H1 (cell line): ENCODE results near the gene GTF2F1. TPM values are rescaled to one million over a fixed set of nuclear protein-coding genes. Genes with fewer than 3 reads are reported as not detected.

Experiments used
- CTCF ChIA-PET: fragments of 300-600 bp; sonication (Branson Sonifier 250); formaldehyde crosslinking; loops from one replicate; lab custom pipeline; 2021; ENCODE audit not compliant: partially characterized antibody; lab: Charles Lee
- POLR2A ChIA-PET: fragments of 300-600 bp; sonication (Branson Sonifier 250); formaldehyde crosslinking; loops from one replicate; lab custom pipeline; 2021; ENCODE audit warnings: inconsistent platforms; ENCODE audit not compliant: partially characterized antibody; lab: Charles Lee
- DNase-seq, 2 experiments: peaks; one replicate each; pipeline versions ENCODE4 v3.0.0 to v3.0.0-alpha.2; 2010 to 2022; ENCODE audit warnings: low spot score in 2 of 2, low read depth in 1 of 2, mixed read lengths in 1 of 2
- FAIRE-seq: peaks from 2 replicates; lab custom pipeline; 2011; peaks lifted over from hg19 to GRCh38; lab: Jason Lieb, UNC
- H2AFZ ChIP-seq: 2 replicates; pipeline ENCODE4 v1.8.1; 2012; ENCODE audit warnings: low read length, inconsistent platforms
- H2AK5ac ChIP-seq: 2 replicates; pipeline ENCODE4 v1.6.1; 2013; ENCODE audit warnings: low read depth, low read length
- H2BK120ac ChIP-seq: replicated peaks from 2 replicates; pipeline ENCODE3; 2013; ENCODE audit warnings: low read depth, low read length, inconsistent platforms
- H2BK12ac ChIP-seq: 2 replicates; pipeline ENCODE4 v1.6.1; 2013; ENCODE audit warnings: low read depth, low read length
- H2BK15ac ChIP-seq: 2 replicates; pipeline ENCODE4 v1.6.1; 2013; ENCODE audit warnings: low read length
- H2BK20ac ChIP-seq: 2 replicates; pipeline ENCODE4 v1.6.1; 2013; ENCODE audit warnings: low read length
- H2BK5ac ChIP-seq: 2 replicates; pipeline ENCODE4 v1.6.1; 2013; ENCODE audit warnings: low read depth, low read length
- H3K14ac ChIP-seq: 2 replicates; pipeline ENCODE4 v1.6.1; 2013; ENCODE audit warnings: inconsistent platforms; ENCODE audit not compliant: insufficient read length
- H3K18ac ChIP-seq: 2 replicates; pipeline ENCODE4 v1.6.1; 2013; ENCODE audit warnings: low read length; ENCODE audit errors: extremely low read depth
- H3K23ac ChIP-seq: 2 replicates; pipeline ENCODE4 v1.6.1; 2013; ENCODE audit warnings: inconsistent platforms; ENCODE audit not compliant: insufficient read length
- H3K23me2 ChIP-seq: 2 replicates; pipeline ENCODE4 v1.6.1; 2013; ENCODE audit warnings: low read depth, low read length
- H3K27ac ChIP-seq: 2 replicates; pipeline ENCODE4 v1.6.1; 2011; ENCODE audit warnings: low read depth, low read length, inconsistent platforms
- H3K27me3 ChIP-seq, 4 experiments: replicated peaks in 1 of 4; 1 replicate in 1 of 4; 2 replicates in 3 of 4; pipeline versions ENCODE4 v1.6.1 to v1.8.1; 2011 to 2013; ENCODE audit warnings: low read length in 3 of 4, mild to moderate bottlenecking in 3 of 4, inconsistent platforms in 2 of 4, mixed read lengths in 2 of 4, moderate library complexity in 1 of 4; ENCODE audit not compliant: control insufficient read depth in 3 of 4, insufficient read depth in 3 of 4; ENCODE audit errors: extremely low read depth in 1 of 4
- H3K36me3 ChIP-seq, 4 experiments: 2 replicates each; pipeline versions ENCODE4 v1.6.1 to v1.8.1; 2011 to 2013; ENCODE audit warnings: mild to moderate bottlenecking in 4 of 4, low read length in 3 of 4, moderate library complexity in 2 of 4, control low read depth in 1 of 4, inconsistent platforms in 1 of 4; ENCODE audit not compliant: insufficient read depth in 4 of 4, control insufficient read depth in 2 of 4
- H3K4ac ChIP-seq: replicated peaks from 2 replicates; pipeline ENCODE3; 2013; ENCODE audit warnings: low read length, low read depth, mixed read lengths, inconsistent platforms; ENCODE audit not compliant: insufficient read length
- H3K4me1 ChIP-seq, 4 experiments: replicated peaks in 1 of 4; 1 replicate in 1 of 4; 2 replicates in 3 of 4; pipeline versions ENCODE4 v1.6.1 to v1.8.1; 2011 to 2013; ENCODE audit warnings: low read length in 3 of 4, inconsistent platforms in 2 of 4, mixed read lengths in 1 of 4; ENCODE audit not compliant: insufficient read depth in 4 of 4, control insufficient read depth in 3 of 4
- H3K4me2 ChIP-seq, 2 experiments: 2 replicates each; pipeline versions ENCODE4 v1.6.1 to v1.8.1; 2011 to 2013; ENCODE audit warnings: low read depth in 2 of 2, low read length in 2 of 2, control low read depth in 1 of 2, inconsistent platforms in 1 of 2, mild to moderate bottlenecking in 1 of 2; ENCODE audit not compliant: insufficient read depth in 1 of 2
- H3K4me3 ChIP-seq, 4 experiments: fragments of 200-600, 300-600 bp in 1 of 4; sonication (generic), shearing (Covaris generic), sonication (Bioruptor Twin) in 1 of 4; 2 replicates each; pipeline versions ENCODE4 v1.5.1 to v1.8.1; 2011 to 2016; ENCODE audit warnings: low read length in 4 of 4, low read depth in 3 of 4, control low read depth in 2 of 4, inconsistent platforms in 2 of 4, mild to moderate bottlenecking in 2 of 4, mixed read lengths in 1 of 4, moderate library complexity in 1 of 4; ENCODE audit not compliant: insufficient read depth in 2 of 4; ENCODE audit errors: extremely low read depth in 1 of 4
- H3K56ac ChIP-seq: replicated peaks from 2 replicates; pipeline ENCODE3; 2013; ENCODE audit warnings: low read depth, mild to moderate bottlenecking, mixed read lengths, low read length, inconsistent platforms; ENCODE audit not compliant: insufficient read length
- H3K79me1 ChIP-seq: 2 replicates; pipeline ENCODE4 v1.6.1; 2013; ENCODE audit warnings: low read depth, low read length, control low read depth
- H3K79me2 ChIP-seq, 2 experiments: 2 replicates each; pipeline versions ENCODE4 v1.6.1 to v1.8.1; 2012 to 2013; ENCODE audit warnings: low read length in 2 of 2, mild to moderate bottlenecking in 2 of 2, inconsistent platforms in 1 of 2; ENCODE audit not compliant: insufficient read depth in 2 of 2, control insufficient read depth in 1 of 2
- H3K9ac ChIP-seq, 4 experiments: replicated peaks in 1 of 4; 1 replicate in 1 of 4; 2 replicates in 3 of 4; pipeline versions ENCODE4 v1.6.1 to v1.8.1; 2011 to 2013; ENCODE audit warnings: low read depth in 3 of 4, low read length in 3 of 4, control low read depth in 2 of 4, mild to moderate bottlenecking in 2 of 4, moderate library complexity in 2 of 4, inconsistent platforms in 1 of 4; ENCODE audit errors: extremely low read depth in 1 of 4
- H3K9me3 ChIP-seq, 2 experiments: 2 replicates each; pipeline versions ENCODE4 v1.6.1 to v1.8.1; 2012 to 2013; ENCODE audit warnings: mild to moderate bottlenecking in 2 of 2, moderate library complexity in 2 of 2, control low read depth in 1 of 2, inconsistent platforms in 1 of 2, low read depth in 1 of 2, low read length in 1 of 2, mixed read lengths in 1 of 2; ENCODE audit not compliant: insufficient read depth in 2 of 2
- H4K20me1 ChIP-seq, 2 experiments: replicated peaks in 1 of 2; 2 replicates each; pipeline versions ENCODE3 to v1.8.1; 2011 to 2013; ENCODE audit warnings: inconsistent platforms in 2 of 2, low read length in 2 of 2, mild to moderate bottlenecking in 1 of 2; ENCODE audit not compliant: insufficient read depth in 2 of 2, control insufficient read depth in 1 of 2
- H4K5ac ChIP-seq: 2 replicates; pipeline ENCODE4 v1.6.1; 2013; ENCODE audit warnings: low read length, low read depth, mixed read lengths, inconsistent platforms; ENCODE audit not compliant: insufficient read length
- H4K8ac ChIP-seq: 2 replicates; pipeline ENCODE4 v1.8.0; 2013; ENCODE audit warnings: mild to moderate bottlenecking, moderate library complexity, low read length, inconsistent platforms; ENCODE audit not compliant: insufficient read depth; ENCODE audit errors: extremely low read depth
- H4K91ac ChIP-seq: replicated peaks from 2 replicates; pipeline ENCODE3; 2013; ENCODE audit warnings: low read length, mixed read lengths, inconsistent platforms; ENCODE audit not compliant: insufficient read length
- KDM4A ChIP-seq: IDR thresholded peaks from one replicate; pipeline ENCODE4 v1.7.1; 2012; ENCODE audit warnings: low read depth, mild to moderate bottlenecking, moderate library complexity, low read length, inconsistent platforms; ENCODE audit not compliant: severe bottlenecking
- TBP ChIP-seq: IDR thresholded peaks from 2 replicates; pipeline ENCODE4 v1.6.1; 2011; ENCODE audit warnings: low read depth, low read length, improper control_type of control experiment
- YY1 ChIP-seq: IDR thresholded peaks from 2 replicates; pipeline ENCODE4 v1.6.1; 2011; ENCODE audit warnings: low read depth, mild to moderate bottlenecking, low read length
- WGBS, 2 experiments: shearing (Covaris generic) in 1 of 2; methylation state at CpG; one replicate each; pipeline versions ENCODE4 v1.1.6 to v1.1.7; 2013 to 2015; ENCODE audit warnings: low lambda C conversion rate in 2 of 2, mixed read lengths in 2 of 2, inconsistent platforms in 1 of 2, low coverage in 1 of 2, missing lambda C conversion rate in 1 of 2; ENCODE audit not compliant: insufficient replicate concordance in 2 of 2, insufficient coverage in 1 of 2, insufficient read length in 1 of 2; ENCODE audit errors: extremely low coverage in 1 of 2, missing lambda C conversion rate in 1 of 2; 5-methylcytosine and 5-hydroxymethylcytosine counted together
- polyA plus RNA-seq, 7 experiments: library from polyadenylated mRNA; depleted of rRNA in 3 of 7; stranded (reverse) in 5 of 7; unstranded in 2 of 7; fragments of >200 nt in 5 of 7; fragments of 200-250 nt in 2 of 7; gene quantifications; 1 replicate in 5 of 7; 2 replicates in 1 of 7; 4 replicates in 1 of 7; pipeline versions ENCODE4 v1.2.1 to v1.2.3, GENCODE V29; 2011 to 2013; ENCODE audit warnings: missing spikeins in 2 of 7, mixed read lengths in 2 of 7
- total RNA-seq: library from RNA; stranded (reverse); fragmentation: NEBNext Ultra II Directional; extraction: Animal tissue kit (Norgen Biotek cat#: 25700); gene quantifications from 2 replicates; pipeline ENCODE4 v1.2.1, GENCODE V29; 2021

Gene GTF2F1
- total and polyA plus RNA-seq, 2 of the 8 experiments (the other 6 are each of a cell fraction or from before 2014, with no cell fraction given): 29.3 to 56.3 TPM

DNA sequence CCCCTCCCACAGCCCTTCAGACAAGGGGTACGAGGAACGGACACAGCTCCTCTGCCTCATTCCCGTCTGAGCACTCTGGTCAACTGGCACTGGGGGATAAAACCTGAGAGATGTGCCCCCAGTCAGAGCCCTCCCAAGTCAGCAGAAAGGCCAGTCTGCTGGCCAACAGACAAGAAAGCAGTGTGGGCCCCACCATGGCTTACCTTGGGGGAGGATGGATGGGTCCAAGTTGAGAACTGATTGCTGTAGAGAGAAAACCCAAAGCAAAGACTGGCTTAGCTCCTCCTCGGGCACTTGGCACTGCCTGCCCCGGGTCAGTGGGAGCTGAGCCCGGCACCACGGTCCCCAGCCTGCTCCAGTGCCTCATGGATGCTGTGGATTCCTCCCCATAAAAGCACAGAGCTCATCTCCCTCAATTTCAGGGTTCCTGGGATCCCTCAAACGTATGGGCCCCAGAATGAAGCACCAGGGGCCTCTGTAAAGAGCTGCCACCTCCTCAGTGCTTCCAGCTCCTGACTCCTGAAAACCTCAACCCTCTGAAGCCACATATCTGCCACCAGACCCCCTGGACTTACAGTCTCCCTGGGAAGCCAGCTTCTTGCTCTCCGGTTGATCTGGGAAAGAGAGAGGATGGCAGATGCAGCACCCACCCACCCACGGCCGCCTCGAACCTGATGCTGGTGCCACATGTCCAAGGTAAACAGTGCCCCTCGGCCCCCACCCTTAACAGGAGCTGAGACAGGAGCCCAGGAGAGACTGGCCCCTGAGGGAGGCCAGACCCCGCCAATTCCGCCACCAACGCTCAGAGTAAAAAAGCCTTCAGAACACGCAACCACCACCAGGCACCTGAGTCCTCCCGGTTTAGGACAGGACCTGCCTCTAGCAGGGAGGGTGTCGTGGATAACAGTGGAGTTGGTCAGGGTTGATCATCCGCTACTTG lies 28.4 kb upstream of the GTF2F1 start:
- 93% methylated on average over 19 of the region's 20 CpGs; no CpG with 5 or more reads in 1 of the 2 experiments for WGBS, 2 experiments
- H2BK15ac ChIP-seq: no peak overlapping the region
- no peak overlapping the region for H2BK12ac ChIP-seq
- no peak overlapping the region for H3K18ac ChIP-seq
- H3K4me3 ChIP-seq: no peak overlapping the region
- no peak overlapping the region for H4K91ac ChIP-seq
- H3K79me1 ChIP-seq: peaks cover 20% of the 10 kb centered on the region
- H2BK120ac ChIP-seq: no peak overlapping the region
- H3K79me2 ChIP-seq: peaks cover 34 to 69% of the 10 kb centered on the region in 2 experiments
- DNase-seq (no peak), FAIRE-seq (no peak)
- no peak overlapping the region; the same call in 1 of the 2 replicates for H3K27ac ChIP-seq
- H2AFZ ChIP-seq: no peak overlapping the region
- H2BK5ac ChIP-seq: peak overlapping the region; percentile 32; the same call in 1 of the 2 replicates
- H4K20me1 ChIP-seq: peaks cover 52 to 67% of the 10 kb centered on the region in 2 experiments
- no peak overlapping the region for H3K23ac ChIP-seq
- no peak overlapping the region for H3K56ac ChIP-seq
- peaks cover 0 to 5% of the 10 kb centered on the region in 2 experiments; a peak in 2 of 4 replicates for H3K9me3 ChIP-seq
- H2AK5ac ChIP-seq: no peak overlapping the region
- peaks cover 8% of the 10 kb centered on the region for H3K23me2 ChIP-seq
- peak overlapping the region in 1 of 2 experiments; percentile 90; a peak in 2 of 4 replicates for H3K4me2 ChIP-seq
- ChIA-PET CTCF (interaction anchor here (0.9 to 2.4 kb wide), 6 partner anchors 9 to 294 kb away, joined by 3 to 5 read pairs (median 4); no protein-coding TSS in a partner anchor), POLR2A (interaction anchor here (0.7 to 4.2 kb wide), 12 partner anchors 9 to 61 kb away, joined by 3 to 26 read pairs (median 4); partner anchors contain the start of gene CRB3)
- no peak overlapping the region for H4K5ac ChIP-seq
- no peak for TF ChIP-seq TBP
- no peak for TF ChIP-seq KDM4A
- no peak for TF ChIP-seq YY1
- no peak overlapping the region for H3K14ac ChIP-seq
- H4K8ac ChIP-seq: peak overlapping the region; percentile 51; the same call in 1 of the 2 replicates
- no peaks in the 10 kb centered on the region; a peak in 1 of 7 replicates for H3K27me3 ChIP-seq
- H2BK20ac ChIP-seq: no peak overlapping the region
- H3K4ac ChIP-seq: no peak overlapping the region
- H3K9ac ChIP-seq: peak overlapping the region in 1 of 4 experiments; percentile 6; a peak in 1 of 7 replicates
- peaks cover 48 to 60% (median 58%) of the 10 kb centered on the region in 4 experiments for H3K36me3 ChIP-seq
- H3K4me1 ChIP-seq: peaks cover 0 to 4% (median 0%) of the 10 kb centered on the region in 4 experiments; a peak in 2 of 7 replicates
